ENCODE data around the gene SLC22A6. TPM values are rescaled to one million over a fixed set of nuclear protein-coding genes. Genes with fewer than 3 reads are reported as not detected.

SLC22A6 gene
- total and polyA plus RNA-seq, 2 experiments from 2014 or later, result not detected

DNA sequence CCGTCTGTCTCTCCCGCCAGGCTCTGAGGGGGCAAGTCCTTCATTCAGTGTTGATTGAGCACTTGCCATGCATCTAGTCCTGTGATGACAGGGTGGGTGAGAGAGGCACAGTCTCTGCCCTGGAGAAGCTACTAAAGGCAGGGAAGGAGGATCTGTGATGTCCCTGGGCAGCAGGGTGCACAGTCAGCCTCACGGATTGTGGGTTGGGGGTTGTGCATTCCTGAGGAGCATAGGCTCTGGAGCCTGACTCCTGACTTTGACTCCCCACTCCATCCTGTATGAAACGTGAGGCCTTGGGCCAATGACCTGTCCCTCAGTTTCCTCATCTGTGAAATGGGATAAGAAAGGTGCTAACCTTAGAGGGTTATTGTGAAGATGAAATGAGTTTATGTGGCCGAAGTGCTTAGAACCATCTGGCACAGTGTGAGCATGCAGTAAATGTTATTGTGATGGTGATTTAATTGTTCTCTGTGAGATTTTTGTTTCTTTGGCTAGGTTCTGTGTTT lies 26.2 kb upstream of the SLC22A6 start:
- Histone ChIP-seq H3K4me2 (ENCODE audit: unreplicated experiment) (no peak overlapping the region), H3F3A (ENCODE audit: insufficient read depth) (no peaks in the 10 kb centered on the region), H3K9ac (no peak overlapping the region), H3K9me2 (ENCODE audit: insufficient read depth) (no peaks in the 10 kb centered on the region), H2AFZ (no peak overlapping the region), H3K27ac (no peak overlapping the region), H3K4me1 (ENCODE audit: insufficient read depth) (no peaks in the 10 kb centered on the region), H3K9me3 (ENCODE audit: low read depth) (no peaks in the 10 kb centered on the region), H3K36me3 (ENCODE audit: low read depth) (no peaks in the 10 kb centered on the region), H3K27me3 (replicated peaks; ENCODE audit: insufficient read depth) (no peaks in the 10 kb centered on the region; the same call in 1 of the 2 replicates), H4K20me1 (ENCODE audit: insufficient read depth) (no peaks in the 10 kb centered on the region), H3K4me3 (no peak overlapping the region), H3K79me2 (ENCODE audit: insufficient read depth) (no peaks in the 10 kb centered on the region)
- in situ Hi-C loops (cut with MboI), result no loop called here
- WGBS, 2 experiments (ENCODE audit: low coverage in 1 of 2, low lambda C conversion rate in 2 of 2, missing lambda C conversion rate in 2 of 2), result 43 to 56% methylated on average over 5 of the region's 5 CpGs
- DNase-seq, result no peak
- TF ChIP-seq EZH2 (IDR thresholded peaks at IDR 0.05; ENCODE audit: insufficient read depth, poor library complexity, severe bottlenecking) (no peak), EZH2phosphoT487 (IDR thresholded peaks at IDR 0.05; ENCODE audit: insufficient read depth, low read depth) (no peak)

GRCh38 chr11:63007920-63008319 lies 23.2 kb upstream of the SLC22A6 start:
- TF ChIP-seq EZH2phosphoT487 (IDR thresholded peaks at IDR 0.05; ENCODE audit: insufficient read depth, low read depth), result no peak
- WGBS, 2 experiments (ENCODE audit: low coverage in 1 of 2, low lambda C conversion rate in 2 of 2, missing lambda C conversion rate in 2 of 2), result 52 to 55% methylated on average over 5 of the region's 5 CpGs
- H3K9ac ChIP-seq, result no peak overlapping the region
- no peaks in the 10 kb centered on the region for H3K4me1 ChIP-seq (ENCODE audit: insufficient read depth)
- no peaks in the 10 kb centered on the region for H3K9me2 ChIP-seq (ENCODE audit: insufficient read depth)
- H3K9me3 ChIP-seq (ENCODE audit: low read depth), result no peaks in the 10 kb centered on the region
- DNase-seq, result no peak
- in situ Hi-C loops (cut with MboI), result no loop called here
- H2AFZ ChIP-seq, result no peak overlapping the region
- peaks cover 14% of the 10 kb centered on the region for H3K27me3 ChIP-seq (replicated peaks; ENCODE audit: insufficient read depth)
- H3F3A ChIP-seq (ENCODE audit: insufficient read depth), result no peaks in the 10 kb centered on the region
- no peaks in the 10 kb centered on the region for H3K79me2 ChIP-seq (ENCODE audit: insufficient read depth)
- H4K20me1 ChIP-seq (ENCODE audit: insufficient read depth), result no peaks in the 10 kb centered on the region
- no peak overlapping the region for H3K27ac ChIP-seq
- H3K4me3 ChIP-seq, result no peak overlapping the region
- H3K4me2 ChIP-seq (ENCODE audit: unreplicated experiment), result no peak overlapping the region
- H3K36me3 ChIP-seq (ENCODE audit: low read depth), result no peaks in the 10 kb centered on the region

DNA sequence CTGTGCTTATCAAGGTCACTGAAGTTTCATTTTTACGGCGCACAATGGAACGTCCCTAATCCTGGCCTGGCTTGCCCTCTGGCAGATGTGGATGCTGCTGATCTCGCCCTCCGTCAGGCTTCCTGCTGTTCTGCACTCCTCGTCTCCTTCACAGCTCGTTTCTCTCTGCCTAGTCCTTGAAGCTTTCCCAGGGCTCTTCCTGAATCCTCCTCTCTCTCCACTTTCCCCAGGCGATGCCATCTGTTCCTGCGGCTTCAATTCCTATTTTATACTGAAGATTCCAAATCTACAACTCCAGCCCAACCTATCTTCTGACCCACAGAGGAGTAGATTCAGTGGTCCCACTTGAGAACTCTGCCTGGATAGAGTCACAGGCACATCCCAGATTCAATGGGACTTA lies 16.7 kb upstream of the SLC22A6 start:
- Histone ChIP-seq H3K27ac (no peak overlapping the region), H3K9me3 (ENCODE audit: low read depth) (no peaks in the 10 kb centered on the region), H2AFZ (no peak overlapping the region), H3K27me3 (replicated peaks; ENCODE audit: insufficient read depth) (peaks cover 14% of the 10 kb centered on the region), H3K4me2 (ENCODE audit: unreplicated experiment) (no peak overlapping the region), H3K79me2 (ENCODE audit: insufficient read depth) (no peaks in the 10 kb centered on the region), H3K9ac (no peak overlapping the region), H3K9me2 (ENCODE audit: insufficient read depth) (no peaks in the 10 kb centered on the region), H3K4me1 (ENCODE audit: insufficient read depth) (no peaks in the 10 kb centered on the region), H3F3A (ENCODE audit: insufficient read depth) (no peaks in the 10 kb centered on the region), H3K36me3 (ENCODE audit: low read depth) (no peaks in the 10 kb centered on the region), H4K20me1 (ENCODE audit: insufficient read depth) (no peaks in the 10 kb centered on the region), H3K4me3 (no peak overlapping the region)
- 59 to 64% methylated on average over 9 of the region's 9 CpGs for WGBS, 2 experiments (ENCODE audit: low coverage in 1 of 2, low lambda C conversion rate in 2 of 2, missing lambda C conversion rate in 2 of 2)
- TF ChIP-seq EZH2phosphoT487 (IDR thresholded peaks at IDR 0.05; ENCODE audit: insufficient read depth, low read depth) (no peak), EZH2 (IDR thresholded peaks at IDR 0.05; ENCODE audit: insufficient read depth, poor library complexity, severe bottlenecking) (no peak)
- no peak for DNase-seq
- in situ Hi-C loops (cut with MboI), result no loop called here

- Histone ChIP-seq H2AFZ (no peak overlapping the region), H3K36me3 (ENCODE audit: low read depth) (no peaks in the 10 kb centered on the region), H3K4me2 (ENCODE audit: unreplicated experiment) (no peak overlapping the region), H3K27ac (no peak overlapping the region), H4K20me1 (ENCODE audit: insufficient read depth) (no peaks in the 10 kb centered on the region), H3K9ac (no peak overlapping the region), H3K27me3 (replicated peaks; ENCODE audit: insufficient read depth) (peaks cover 10% of the 10 kb centered on the region), H3K4me1 (ENCODE audit: insufficient read depth) (no peaks in the 10 kb centered on the region), H3K79me2 (ENCODE audit: insufficient read depth) (no peaks in the 10 kb centered on the region), H3K9me3 (ENCODE audit: low read depth) (no peaks in the 10 kb centered on the region), H3K9me2 (ENCODE audit: insufficient read depth) (no peaks in the 10 kb centered on the region), H3K4me3 (no peak overlapping the region), H3F3A (ENCODE audit: insufficient read depth) (no peaks in the 10 kb centered on the region)
- WGBS, 2 experiments (ENCODE audit: low coverage in 1 of 2, low lambda C conversion rate in 2 of 2, missing lambda C conversion rate in 2 of 2), result 71 to 73% methylated on average over 7 of the region's 7 CpGs
- no peak for TF ChIP-seq EZH2phosphoT487 (IDR thresholded peaks at IDR 0.05; ENCODE audit: insufficient read depth, low read depth)
- TF ChIP-seq EZH2 (IDR thresholded peaks at IDR 0.05; ENCODE audit: insufficient read depth, poor library complexity, severe bottlenecking), result no peak
- in situ Hi-C loops (cut with MboI), result loop anchor here (10.0 kb wide), 1 partner anchor 55 kb away; no protein-coding TSS in a partner anchor
- no peak for DNase-seq
These were observed 14.9 kb upstream of the SLC22A6 start for GRCh38 chr11:62999649-63000048.

- no peaks in the 10 kb centered on the region for H4K20me1 ChIP-seq (ENCODE audit: insufficient read depth)
- no peak overlapping the region for H3K9ac ChIP-seq
- H3F3A ChIP-seq (ENCODE audit: insufficient read depth), result no peaks in the 10 kb centered on the region
- no peak overlapping the region for H2AFZ ChIP-seq
- no peaks in the 10 kb centered on the region for H3K9me2 ChIP-seq (ENCODE audit: insufficient read depth)
- no peaks in the 10 kb centered on the region for H3K79me2 ChIP-seq (ENCODE audit: insufficient read depth)
- H3K4me1 ChIP-seq (ENCODE audit: insufficient read depth), result no peaks in the 10 kb centered on the region
- TF ChIP-seq EZH2phosphoT487 (IDR thresholded peaks at IDR 0.05; ENCODE audit: insufficient read depth, low read depth) (no peak), EZH2 (IDR thresholded peaks at IDR 0.05; ENCODE audit: insufficient read depth, poor library complexity, severe bottlenecking) (no peak)
- no peak overlapping the region for H3K4me2 ChIP-seq (ENCODE audit: unreplicated experiment)
- no peak overlapping the region for H3K27ac ChIP-seq
- H3K36me3 ChIP-seq (ENCODE audit: low read depth), result no peaks in the 10 kb centered on the region
- WGBS, 2 experiments (ENCODE audit: low coverage in 1 of 2, low lambda C conversion rate in 2 of 2, missing lambda C conversion rate in 2 of 2), result 66 to 72% methylated on average over 5 of the region's 5 CpGs
- DNase-seq, result no peak
- H3K27me3 ChIP-seq (replicated peaks; ENCODE audit: insufficient read depth), result peaks cover 6% of the 10 kb centered on the region; the same call in 1 of the 2 replicates
- no peak overlapping the region for H3K4me3 ChIP-seq
- in situ Hi-C loops (cut with MboI), result loop anchor here (10.0 kb wide), 1 partner anchor 56 kb away; no protein-coding TSS in a partner anchor
- no peaks in the 10 kb centered on the region for H3K9me3 ChIP-seq (ENCODE audit: low read depth)
These were observed 14.4 kb upstream of the SLC22A6 start for GRCh38 chr11:62999156-62999555.

All from GM23248 (cell line).